Gastroesophageal sphincter (tissue), 4 donors: ENCODE measurements around the gene ARL13A. TPM values are rescaled to one million over a fixed set of nuclear protein-coding genes. Genes with fewer than 3 reads are reported as not detected.
"Not testable (repeated sequence)": the region's sequence is repeated elsewhere in the genome, so short reads cannot be mapped to it uniquely, and the experiment has no call there.

Experiments used
- ATAC-seq: fragments of 150-250 bp; one replicate; pipeline ENCODE4 v1.9.1; 2016; ENCODE audit warnings: mild to moderate bottlenecking, moderate library complexity
- H3K27ac ChIP-seq, 4 donors: fragments of 200-600 bp; sonication (generic) in 3 of 4; 1 replicate in 3 of 4; 2 replicates in 1 of 4; pipeline ENCODE4 v1.5.1; 2016 to 2019
- H3K27me3 ChIP-seq: fragments of 200-600 bp; sonication (generic); one replicate; pipeline ENCODE4 v1.5.1; 2019
- H3K36me3 ChIP-seq, 2 donors: fragments of 200-600 bp; sonication (generic); one replicate each; pipeline ENCODE4 v1.5.1; 2019; ENCODE audit warnings: control low read depth in 1 of 2
- H3K4me1 ChIP-seq, 3 donors: fragments of 200-600 bp; sonication (generic); 1 replicate in 2 of 3; 2 replicates in 1 of 3; pipeline ENCODE4 v1.5.1; 2016 to 2019; ENCODE audit warnings: control low read depth in 2 of 3
- H3K4me3 ChIP-seq, 2 donors: fragments of 200-600 bp; sonication (generic); one replicate each; pipeline ENCODE4 v1.5.1; 2019; ENCODE audit warnings: mild to moderate bottlenecking in 1 of 2, moderate library complexity in 1 of 2
- H3K9me3 ChIP-seq, 3 donors: fragments of 200-600 bp; sonication (generic); one replicate each; pipeline ENCODE4 v1.5.1; 2017 to 2019; ENCODE audit warnings: control low read depth in 2 of 3
- EP300 ChIP-seq: sonication (generic); formaldehyde crosslinking; IDR thresholded peaks from one replicate; pipeline ENCODE4 v1.6.1; 2017; ENCODE audit warnings: antibody characterized with exemption, mild to moderate bottlenecking
- POLR2A ChIP-seq, 2 donors: fragments of 450-650 bp; IDR thresholded peaks; one replicate each; pipeline ENCODE4 v1.6.1; 2017; ENCODE audit warnings: antibody characterized with exemption in 2 of 2, mild to moderate bottlenecking in 2 of 2, moderate library complexity in 1 of 2
- POLR2AphosphoS5 ChIP-seq: sonication (generic); formaldehyde crosslinking; IDR thresholded peaks from one replicate; pipeline ENCODE4 v1.6.1; 2017; ENCODE audit warnings: antibody characterized with exemption
- WGBS, 2 donors: methylation state at CpG; one replicate each; pipeline ENCODE4 v1.1.5; 2018; ENCODE audit warnings: low coverage in 1 of 2; 5-methylcytosine and 5-hydroxymethylcytosine counted together
- total RNA-seq, 4 donors: library from RNA; depleted of rRNA; stranded (reverse); fragments of >200 nt; gene quantifications; one replicate each; pipeline ENCODE4 v1.1.0, GENCODE V29; 2016
- TF ChIP-seq, protein P1 (sequence below), 4 experiments: fragments of 200-600 bp in 2 of 4; fragments of 450-650 bp in 2 of 4; sonication (generic) in 1 of 4; IDR thresholded peaks; one replicate each; pipeline ENCODE4 v1.5.1; 2017 to 2019; ENCODE audit warnings: antibody characterized with exemption in 4 of 4, mild to moderate bottlenecking in 2 of 4, moderate library complexity in 2 of 4

Gene ARL13A
- total RNA-seq, 4 donors from 2014 or later: not detected

DNA sequence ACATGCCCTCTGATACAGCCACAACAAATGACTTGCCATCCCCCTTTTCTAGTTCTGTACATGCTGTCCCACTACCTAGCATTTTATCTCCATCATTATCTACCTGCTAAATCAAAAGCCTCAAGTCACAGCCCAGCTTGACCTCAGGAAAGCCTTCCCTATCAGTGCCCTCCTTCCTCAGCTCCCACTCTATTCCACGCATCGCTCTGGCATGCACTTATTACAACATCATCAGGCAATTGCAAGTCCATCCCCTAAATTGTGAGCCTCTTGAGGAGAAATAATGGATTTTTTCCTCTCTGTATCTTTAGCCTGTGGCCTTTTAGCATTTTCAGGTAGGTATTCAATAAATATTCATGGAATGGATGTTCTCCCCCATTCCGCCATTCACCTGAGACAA is 5.7 kb downstream of the ARL13A start:
- no peak for ATAC-seq
- Histone ChIP-seq H3K27me3 (no peaks in the 10 kb centered on the region), H3K4me3 (no peak overlapping the region), H3K36me3 (no peaks in the 10 kb centered on the region), H3K27ac (no peak overlapping the region), H3K9me3 (no peaks in the 10 kb centered on the region), H3K4me1 (no peaks in the 10 kb centered on the region)
- no peak for TF ChIP-seq POLR2A (IDR thresholded peaks at IDR 0.05)
- TF ChIP-seq EP300: no peak
- TF ChIP-seq POLR2AphosphoS5: no peak
- TF ChIP-seq, protein P1, sequence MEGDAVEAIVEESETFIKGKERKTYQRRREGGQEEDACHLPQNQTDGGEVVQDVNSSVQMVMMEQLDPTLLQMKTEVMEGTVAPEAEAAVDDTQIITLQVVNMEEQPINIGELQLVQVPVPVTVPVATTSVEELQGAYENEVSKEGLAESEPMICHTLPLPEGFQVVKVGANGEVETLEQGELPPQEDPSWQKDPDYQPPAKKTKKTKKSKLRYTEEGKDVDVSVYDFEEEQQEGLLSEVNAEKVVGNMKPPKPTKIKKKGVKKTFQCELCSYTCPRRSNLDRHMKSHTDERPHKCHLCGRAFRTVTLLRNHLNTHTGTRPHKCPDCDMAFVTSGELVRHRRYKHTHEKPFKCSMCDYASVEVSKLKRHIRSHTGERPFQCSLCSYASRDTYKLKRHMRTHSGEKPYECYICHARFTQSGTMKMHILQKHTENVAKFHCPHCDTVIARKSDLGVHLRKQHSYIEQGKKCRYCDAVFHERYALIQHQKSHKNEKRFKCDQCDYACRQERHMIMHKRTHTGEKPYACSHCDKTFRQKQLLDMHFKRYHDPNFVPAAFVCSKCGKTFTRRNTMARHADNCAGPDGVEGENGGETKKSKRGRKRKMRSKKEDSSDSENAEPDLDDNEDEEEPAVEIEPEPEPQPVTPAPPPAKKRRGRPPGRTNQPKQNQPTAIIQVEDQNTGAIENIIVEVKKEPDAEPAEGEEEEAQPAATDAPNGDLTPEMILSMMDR (IDR thresholded peaks at IDR 0.05): no peak
- 90 to 95% methylated on average over 3 of the region's 3 CpGs for WGBS, 2 donors

DNA sequence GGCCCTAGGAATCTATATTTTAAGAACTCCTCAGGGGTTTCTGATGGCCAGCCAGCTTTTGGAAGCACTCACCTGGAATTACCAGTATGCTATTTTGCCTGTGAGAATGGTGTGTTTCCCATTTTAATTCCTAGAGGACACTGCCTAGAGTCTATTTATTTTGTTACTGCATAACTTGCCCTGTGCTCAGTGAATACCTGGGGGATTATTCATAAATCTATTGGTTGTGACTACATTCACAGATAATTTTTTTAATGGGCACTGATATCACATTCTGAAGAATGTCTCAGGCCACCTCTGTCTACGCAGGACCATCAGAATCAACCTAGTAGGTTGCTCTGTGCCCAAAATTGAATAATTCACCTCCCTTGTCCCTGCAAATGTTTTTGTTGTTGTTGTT is 6.7 kb downstream of the ARL13A start:
- Histone ChIP-seq H3K9me3 (no peaks in the 10 kb centered on the region), H3K4me3 (no peak overlapping the region), H3K27me3 (no peaks in the 10 kb centered on the region), H3K36me3 (peaks cover 0 to 6% of the 10 kb centered on the region in 2 donors), H3K27ac (no peak overlapping the region), H3K4me1 (no peaks in the 10 kb centered on the region)
- 83% methylated on average over 1 of the region's 1 CpG; no CpG with 5 or more reads in 1 of the 2 donors for WGBS, 2 donors
- TF ChIP-seq, protein P1 (IDR thresholded peaks at IDR 0.05): no peak
- TF ChIP-seq POLR2AphosphoS5 (no peak), EP300 (no peak), POLR2A (IDR thresholded peaks at IDR 0.05) (no peak)
- no peak for ATAC-seq

DNA sequence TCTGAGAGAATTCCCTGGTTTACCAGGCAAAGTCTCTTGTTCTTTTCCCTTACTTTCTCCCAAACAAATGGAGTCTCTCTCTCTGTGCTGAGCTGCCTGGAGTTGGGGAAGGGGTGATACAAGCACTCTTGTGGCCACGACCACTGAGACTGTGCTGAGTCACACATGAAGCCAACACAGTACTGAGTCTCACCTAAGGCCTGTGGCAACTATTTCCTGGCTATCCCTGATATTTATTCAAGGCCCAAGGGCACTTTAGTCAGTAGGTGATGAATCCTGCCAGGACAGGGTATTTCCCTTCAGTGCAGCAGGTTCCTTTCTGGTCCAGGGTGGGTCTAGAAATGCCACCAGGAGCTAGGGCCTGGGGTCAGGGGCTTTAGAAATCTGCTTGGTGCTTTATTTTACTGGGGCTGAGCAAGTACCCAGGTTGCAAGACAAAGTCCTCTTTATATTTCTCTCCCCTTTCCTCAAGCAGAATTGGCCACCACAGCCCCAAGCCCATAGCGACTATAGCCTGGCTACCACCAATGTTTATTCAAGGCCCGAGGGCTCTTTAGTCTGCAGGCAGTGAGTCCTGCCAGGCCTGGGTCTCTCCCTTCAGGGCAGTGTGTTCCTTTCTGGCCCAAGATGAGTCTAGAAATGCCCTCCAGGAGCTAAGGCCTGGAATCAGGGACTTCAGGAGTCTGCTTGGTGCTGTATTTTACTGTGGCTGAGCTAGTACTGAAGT is 10.5 kb downstream of the ARL13A start:
- Histone ChIP-seq H3K4me3 (no peak overlapping the region), H3K4me1 (no peaks in the 10 kb centered on the region), H3K36me3 (peaks cover 0 to 13% of the 10 kb centered on the region in 2 donors), H3K9me3 (no peaks in the 10 kb centered on the region), H3K27me3 (no peaks in the 10 kb centered on the region), H3K27ac (no peak overlapping the region)
- TF ChIP-seq EP300 (no peak), POLR2AphosphoS5 (no peak), POLR2A (IDR thresholded peaks at IDR 0.05) (no peak)
- TF ChIP-seq, protein P1 (IDR thresholded peaks at IDR 0.05): no peak
- no peak for ATAC-seq
- WGBS, 2 donors: 72% methylated on average over 2 of the region's 3 CpGs; no CpG with 5 or more reads in 1 of the 2 donors

DNA sequence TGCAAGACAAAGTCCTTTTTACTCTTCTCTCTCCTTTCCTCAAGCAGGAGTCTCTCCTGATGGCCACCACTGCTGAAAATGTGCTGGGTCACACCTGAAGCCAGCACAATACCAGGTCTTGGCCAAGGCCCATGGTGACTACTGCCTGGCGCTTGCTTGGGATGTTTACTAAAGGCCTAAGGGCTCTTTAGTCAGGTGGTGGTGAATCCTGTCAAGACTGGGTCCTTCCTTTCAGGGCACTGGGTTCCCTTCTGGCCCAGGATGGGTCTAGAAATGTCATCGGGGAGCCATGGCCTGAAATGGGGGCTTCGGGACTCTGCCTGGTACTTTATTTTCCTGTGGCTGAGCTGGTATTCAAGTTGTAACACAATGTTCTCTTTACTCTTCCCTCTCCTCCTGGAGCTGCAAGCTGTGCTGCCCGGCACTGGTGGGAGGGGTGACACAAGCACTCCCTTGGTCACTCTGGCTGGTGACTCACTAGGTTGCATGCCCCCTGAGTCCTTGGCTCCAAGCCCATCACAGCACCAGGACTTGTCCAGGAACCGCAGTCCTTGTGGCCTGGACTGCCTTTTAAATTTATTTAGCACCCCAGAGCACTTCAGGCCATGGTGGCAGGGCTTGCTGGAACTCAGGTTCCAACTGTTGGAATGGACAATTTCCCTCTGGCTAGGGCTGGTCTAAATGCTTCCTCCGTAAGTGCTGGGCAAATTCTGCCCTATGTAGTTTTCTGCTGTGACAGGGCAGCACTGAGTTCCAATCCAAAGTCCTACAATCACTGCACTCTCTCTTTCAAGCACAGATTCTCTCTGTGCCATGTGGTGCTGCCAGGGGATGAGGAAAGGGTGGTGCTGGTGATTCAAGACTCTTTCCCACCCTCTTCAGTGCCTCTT is 11.3 kb downstream of the ARL13A start:
- no peaks in the 10 kb centered on the region for H3K27me3 ChIP-seq
- H3K36me3 ChIP-seq: peaks cover 0 to 13% of the 10 kb centered on the region in 2 donors
- H3K27ac ChIP-seq: no peak overlapping the region
- 86% methylated on average over 3 of the region's 6 CpGs; no CpG with 5 or more reads in 1 of the 2 donors for WGBS, 2 donors
- no peaks in the 10 kb centered on the region for H3K9me3 ChIP-seq
- no peak for ATAC-seq
- H3K4me1 ChIP-seq: no peaks in the 10 kb centered on the region
- no peak overlapping the region for H3K4me3 ChIP-seq
- TF ChIP-seq, protein P1 (IDR thresholded peaks at IDR 0.05): no peak
- TF ChIP-seq EP300 (no peak), POLR2A (IDR thresholded peaks at IDR 0.05) (no peak), POLR2AphosphoS5 (no peak)

DNA sequence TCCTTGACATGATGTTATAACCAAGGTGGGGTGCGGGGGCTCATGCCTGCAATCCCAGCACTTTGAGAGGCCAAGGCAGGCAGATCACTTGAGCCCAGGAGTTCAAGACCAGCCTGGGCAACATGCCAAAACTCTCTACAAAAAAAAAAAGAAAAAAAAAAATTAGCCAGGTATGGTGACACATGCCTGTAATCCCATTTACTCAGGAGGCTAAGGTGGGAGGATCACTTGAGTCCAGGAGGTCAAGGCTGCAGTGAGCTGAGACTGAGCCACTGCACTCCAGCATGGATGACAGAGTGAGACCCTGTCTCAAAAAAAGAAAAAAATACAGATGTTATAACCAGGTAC is 12.0 kb downstream of the ARL13A start:
- H3K27ac ChIP-seq, H3K4me3 ChIP-seq, H3K9me3 ChIP-seq, ATAC-seq, H3K27me3 ChIP-seq, H3K4me1 ChIP-seq: not testable (repeated sequence)
- H3K36me3 ChIP-seq: peaks cover 0 to 13% of the 10 kb centered on the region in 2 donors
- WGBS, 2 donors: no CpG with 5 or more reads among the region's 1 CpG
